H1 (cell line): ENCODE data around the gene OPHN1.

Source experiments
- CEBPB ChIP-seq: IDR thresholded peaks from 2 replicates; pipeline ENCODE4 v1.6.1; 2012; ENCODE audit warnings: low read depth, low read length
- CREB1 ChIP-seq: IDR thresholded peaks from 2 replicates; pipeline ENCODE4 v1.6.1; 2012; ENCODE audit warnings: inconsistent platforms
- EZH2 ChIP-seq: fragments of 200-600 bp; sonication (generic); IDR thresholded peaks from 2 replicates; pipeline ENCODE4 v1.7.1; 2012; ENCODE audit warnings: low read depth, mild to moderate bottlenecking, moderate library complexity, low read length, inconsistent platforms; ENCODE audit not compliant: severe bottlenecking
- GABPA ChIP-seq: IDR thresholded peaks from 2 replicates; pipeline ENCODE4 v1.6.1; 2011; ENCODE audit warnings: mild to moderate bottlenecking, low read length, moderate library complexity, borderline replicate concordance; ENCODE audit not compliant: insufficient read depth
- HDAC2 ChIP-seq, 2 experiments: fragments of 300-600 bp in 1 of 2; sonication (generic) in 1 of 2; IDR thresholded peaks; 2 replicates each; pipeline ENCODE4 v1.6.1; 2011 to 2012; ENCODE audit warnings: low read depth in 2 of 2, low read length in 2 of 2, mild to moderate bottlenecking in 2 of 2, moderate library complexity in 2 of 2, borderline replicate concordance in 1 of 2, inconsistent platforms in 1 of 2
- MAFK ChIP-seq: IDR thresholded peaks from 2 replicates; pipeline ENCODE4 v1.6.1; 2012; ENCODE audit warnings: low read depth, mild to moderate bottlenecking, improper control_type of control experiment, low read length
- POLR2A ChIP-seq, 2 experiments: IDR thresholded peaks; 1 replicate in 1 of 2; 2 replicates in 1 of 2; pipeline ENCODE4 v1.6.1; 2011; ENCODE audit warnings: low read depth in 2 of 2, low read length in 2 of 2, mild to moderate bottlenecking in 2 of 2; ENCODE audit errors: control extremely low read depth in 1 of 2
- RNF2 ChIP-seq: fragments of 200-900, 300-1000 bp; sonication (generic); IDR thresholded peaks from 2 replicates; pipeline ENCODE4 v1.7.1; 2016; ENCODE audit warnings: borderline replicate concordance, low read depth, mild to moderate bottlenecking, antibody characterized with exemption, low read length; ENCODE audit not compliant: poor library complexity, severe bottlenecking; ENCODE audit errors: missing control alignments
- SIN3A ChIP-seq, 2 experiments: IDR thresholded peaks in 1 of 2; conservative IDR thresholded peaks in 1 of 2; 2 replicates each; pipeline ENCODE4 v1.6.1; 2011 to 2012; ENCODE audit warnings: low read length in 2 of 2, improper control_type of control experiment in 1 of 2, low read depth in 1 of 2, mild to moderate bottlenecking in 1 of 2
- SP2 ChIP-seq: IDR thresholded peaks from 2 replicates; pipeline ENCODE4 v1.6.1; 2012; ENCODE audit warnings: mild to moderate bottlenecking, low read length, inconsistent platforms
- TBP ChIP-seq: IDR thresholded peaks from 2 replicates; pipeline ENCODE4 v1.6.1; 2011; ENCODE audit warnings: low read depth, low read length, improper control_type of control experiment
- YY1 ChIP-seq: IDR thresholded peaks from 2 replicates; pipeline ENCODE4 v1.6.1; 2011; ENCODE audit warnings: low read depth, mild to moderate bottlenecking, low read length
- TF ChIP-seq, protein P1 (sequence below), 3 experiments: IDR thresholded peaks; 1 replicate in 2 of 3; 2 replicates in 1 of 3; pipeline versions ENCODE4 v1.5.1 to v1.6.1; 2011; ENCODE audit warnings: low read length in 3 of 3, mild to moderate bottlenecking in 3 of 3, inconsistent platforms in 2 of 3, low read depth in 1 of 3, moderate library complexity in 1 of 3; ENCODE audit not compliant: insufficient read depth in 1 of 3; ENCODE audit errors: control extremely low read depth in 1 of 3

DNA sequence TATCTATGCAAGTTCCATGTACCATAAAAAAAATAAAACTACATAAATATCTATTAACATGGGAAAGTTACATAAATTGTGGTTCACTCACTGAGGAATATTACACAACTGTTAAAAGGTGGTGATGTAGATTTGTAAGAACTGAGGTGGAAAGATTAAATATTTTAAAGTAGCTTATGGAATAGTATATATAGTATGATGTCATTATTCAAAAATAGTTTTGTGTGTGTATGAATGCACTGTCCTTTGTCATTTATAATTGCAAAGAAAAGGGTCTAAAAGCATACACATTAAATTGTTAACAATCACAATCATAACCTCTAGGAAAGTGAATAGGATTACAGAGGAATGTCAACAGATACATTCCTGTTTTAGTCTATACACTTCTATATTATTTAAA, 355.9 kb downstream of the OPHN1 start:
- TF ChIP-seq, protein P1, sequence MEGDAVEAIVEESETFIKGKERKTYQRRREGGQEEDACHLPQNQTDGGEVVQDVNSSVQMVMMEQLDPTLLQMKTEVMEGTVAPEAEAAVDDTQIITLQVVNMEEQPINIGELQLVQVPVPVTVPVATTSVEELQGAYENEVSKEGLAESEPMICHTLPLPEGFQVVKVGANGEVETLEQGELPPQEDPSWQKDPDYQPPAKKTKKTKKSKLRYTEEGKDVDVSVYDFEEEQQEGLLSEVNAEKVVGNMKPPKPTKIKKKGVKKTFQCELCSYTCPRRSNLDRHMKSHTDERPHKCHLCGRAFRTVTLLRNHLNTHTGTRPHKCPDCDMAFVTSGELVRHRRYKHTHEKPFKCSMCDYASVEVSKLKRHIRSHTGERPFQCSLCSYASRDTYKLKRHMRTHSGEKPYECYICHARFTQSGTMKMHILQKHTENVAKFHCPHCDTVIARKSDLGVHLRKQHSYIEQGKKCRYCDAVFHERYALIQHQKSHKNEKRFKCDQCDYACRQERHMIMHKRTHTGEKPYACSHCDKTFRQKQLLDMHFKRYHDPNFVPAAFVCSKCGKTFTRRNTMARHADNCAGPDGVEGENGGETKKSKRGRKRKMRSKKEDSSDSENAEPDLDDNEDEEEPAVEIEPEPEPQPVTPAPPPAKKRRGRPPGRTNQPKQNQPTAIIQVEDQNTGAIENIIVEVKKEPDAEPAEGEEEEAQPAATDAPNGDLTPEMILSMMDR (IDR thresholded peaks at IDR 0.05; ENCODE audit: control extremely low read depth in 1 of 3, insufficient read depth in 1 of 3, low read depth in 1 of 3, low read length in 3 of 3): no peak
- TF ChIP-seq EZH2 (no peak), RNF2 (no peak), POLR2A (IDR thresholded peaks at IDR 0.05; ENCODE audit: control extremely low read depth in 1 of 2, low read depth in 2 of 2, low read length in 2 of 2) (no peak), TBP (no peak), HDAC2 (IDR thresholded peaks at IDR 0.05; ENCODE audit: borderline replicate concordance in 1 of 2, low read depth in 2 of 2, low read length in 2 of 2) (no peak), MAFK (no peak), GABPA (no peak), SP2 (no peak), CREB1 (no peak), SIN3A (conservative IDR thresholded peaks at IDR 0.05 in 1 of 2, IDR thresholded peaks at IDR 0.05 in 1 of 2; ENCODE audit: low read depth in 1 of 2, low read length in 2 of 2) (no peak), CEBPB (no peak), YY1 (no peak)
